CD4-positive, alpha-beta T cell treated with Interleukin-4 for 1 hour (primary cell): ENCODE data around the gene ADAMTSL1.

Source experiments
- DNase-seq, 2 donors: peaks; one replicate each; pipeline ENCODE4 v3.0.0-alpha.2; 2020 to 2022

ADAMTSL1 gene

DNA sequence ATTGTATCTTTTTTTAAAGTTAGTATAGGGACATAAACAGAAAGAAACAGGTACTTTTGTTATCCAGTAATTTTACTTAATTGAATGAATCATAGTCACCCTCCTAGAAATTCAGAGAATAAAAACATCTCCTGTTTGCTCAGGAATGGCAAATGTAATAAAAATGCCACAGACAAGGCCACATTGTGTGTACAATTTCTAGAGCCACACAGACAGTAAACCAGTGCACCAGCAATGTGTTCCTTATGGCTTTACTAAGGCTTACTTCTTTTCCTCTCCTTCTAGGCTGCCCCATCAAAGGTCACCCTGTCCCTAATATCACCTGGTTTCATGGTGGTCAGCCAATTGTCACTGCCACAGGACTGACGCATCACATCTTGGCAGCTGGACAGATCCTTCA is 413.6 kb downstream of the ADAMTSL1 start:
- no peak for DNase-seq

DNA sequence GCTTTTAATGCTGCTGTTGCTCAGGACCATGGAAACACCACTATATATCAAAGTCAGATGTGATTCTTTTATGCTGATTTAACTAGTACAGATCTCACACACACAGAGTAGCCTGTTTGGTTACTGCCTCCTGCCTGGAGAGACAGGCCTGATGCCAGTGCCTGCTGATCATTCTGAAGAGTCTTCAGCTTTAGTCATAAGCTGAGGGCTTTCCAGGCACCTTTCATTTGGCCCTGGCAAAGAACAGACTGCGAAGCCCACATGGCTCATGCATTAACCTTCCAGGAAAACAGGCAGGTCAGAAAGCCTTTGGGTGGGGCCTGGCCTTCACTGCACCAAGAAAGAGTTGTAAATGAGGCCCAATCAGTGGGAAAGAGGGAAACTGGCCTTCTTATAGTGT is 414.3 kb downstream of the ADAMTSL1 start:
- no peak for DNase-seq

DNA sequence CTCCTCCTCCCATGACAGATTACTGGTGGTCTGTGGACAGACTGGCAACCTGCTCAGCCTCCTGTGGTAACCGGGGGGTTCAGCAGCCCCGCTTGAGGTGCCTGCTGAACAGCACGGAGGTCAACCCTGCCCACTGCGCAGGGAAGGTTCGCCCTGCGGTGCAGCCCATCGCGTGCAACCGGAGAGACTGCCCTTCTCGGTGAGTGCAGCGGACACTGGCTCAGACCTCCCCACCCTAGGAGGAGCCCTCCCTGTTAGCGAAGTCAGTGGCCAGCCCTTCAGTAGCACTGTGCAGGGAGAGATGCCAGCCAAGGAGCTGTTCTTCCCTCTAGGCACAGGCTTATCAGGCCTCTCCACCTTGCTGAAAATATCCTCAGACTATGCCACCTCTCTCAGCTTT is 415.6 kb downstream of the ADAMTSL1 start:
- DNase-seq = no peak

DNA sequence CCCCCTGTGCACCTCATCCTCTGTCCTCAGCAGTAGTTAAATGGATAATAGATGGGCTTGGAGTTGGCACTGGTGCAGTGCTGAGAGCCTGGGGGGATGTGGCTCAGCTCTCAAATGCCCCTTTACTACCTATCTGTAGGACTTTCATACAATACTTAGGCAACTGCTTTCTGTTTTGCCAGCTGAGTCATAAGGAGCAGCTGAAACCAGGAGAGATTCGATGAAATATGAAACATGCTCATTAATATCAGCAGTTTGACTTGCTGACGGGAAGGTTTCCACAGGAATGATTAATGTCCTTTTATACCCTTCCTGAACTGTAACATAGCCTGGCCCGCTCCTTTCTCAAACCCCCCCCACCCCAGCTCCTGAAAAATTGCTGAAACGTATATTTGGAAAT is 416.4 kb downstream of the ADAMTSL1 start:
- DNase-seq = no peak

DNA sequence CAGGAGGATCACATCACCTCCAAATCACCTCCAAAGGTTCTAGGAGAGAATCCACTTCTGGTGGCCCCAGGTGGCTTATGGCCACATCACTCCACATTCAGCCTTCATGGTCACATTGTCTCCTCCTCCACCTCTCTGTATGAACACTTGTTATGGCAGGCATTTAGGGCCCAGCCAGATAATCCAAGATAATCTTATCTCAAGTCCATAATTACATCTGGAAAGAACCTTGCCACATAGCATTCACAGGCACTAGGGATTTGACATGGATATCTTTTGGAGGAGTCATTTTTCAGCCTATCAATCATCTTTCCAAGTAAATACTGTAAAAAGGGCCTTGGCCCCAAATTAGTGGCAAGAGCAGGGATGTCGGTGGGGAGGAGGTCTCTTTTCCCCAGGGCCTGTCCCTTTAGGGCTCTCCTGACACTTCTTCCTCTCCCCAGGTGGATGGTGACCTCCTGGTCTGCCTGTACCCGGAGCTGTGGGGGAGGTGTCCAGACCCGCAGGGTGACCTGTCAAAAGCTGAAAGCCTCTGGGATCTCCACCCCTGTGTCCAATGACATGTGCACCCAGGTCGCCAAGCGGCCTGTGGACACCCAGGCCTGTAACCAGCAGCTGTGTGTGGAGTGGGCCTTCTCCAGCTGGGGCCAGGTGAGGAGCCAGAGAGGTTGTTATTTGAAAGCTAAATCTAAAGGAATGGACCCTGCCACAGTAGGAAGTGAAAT is 418.2 kb downstream of the ADAMTSL1 start:
- DNase-seq = no peak

DNA sequence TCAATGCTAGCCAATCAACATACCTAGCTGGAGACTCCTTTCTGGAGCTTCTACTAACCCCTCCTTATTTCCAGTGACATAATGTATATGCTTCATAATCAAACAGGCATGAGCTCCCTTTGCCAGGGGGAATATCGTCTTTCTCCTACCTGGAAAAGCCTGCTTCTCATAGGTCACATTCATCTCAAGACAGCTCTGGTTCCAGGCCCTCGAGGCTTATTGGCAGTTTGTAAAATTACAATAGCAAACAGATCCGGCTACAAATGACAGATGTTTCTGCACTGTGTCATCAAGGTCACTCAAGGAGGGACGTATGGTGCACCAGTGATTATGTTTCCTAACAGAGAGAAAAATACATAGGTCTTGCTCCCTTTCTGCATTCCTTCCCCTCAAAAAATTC is 419.1 kb downstream of the ADAMTSL1 start:
- DNase-seq = no peak

DNA sequence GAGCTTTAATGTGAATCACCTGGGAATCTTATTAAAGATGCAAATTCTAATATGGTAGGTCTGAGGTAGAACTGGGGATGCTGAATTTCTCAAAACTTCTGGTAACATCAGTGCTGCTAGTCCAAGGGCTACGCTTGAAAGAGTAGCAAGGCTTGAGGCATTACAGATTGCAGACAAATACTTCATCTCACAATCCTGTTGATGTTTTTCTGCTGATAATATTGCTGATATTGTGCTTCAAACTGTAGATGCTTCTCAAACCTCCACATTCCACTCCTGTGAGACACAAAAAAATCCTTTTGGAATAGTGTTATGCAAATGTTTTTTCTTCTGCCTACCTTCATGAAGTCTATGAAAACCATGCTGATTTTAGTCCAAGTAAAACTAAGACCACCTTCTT is 419.5 kb downstream of the ADAMTSL1 start:
- DNase-seq = no peak

DNA sequence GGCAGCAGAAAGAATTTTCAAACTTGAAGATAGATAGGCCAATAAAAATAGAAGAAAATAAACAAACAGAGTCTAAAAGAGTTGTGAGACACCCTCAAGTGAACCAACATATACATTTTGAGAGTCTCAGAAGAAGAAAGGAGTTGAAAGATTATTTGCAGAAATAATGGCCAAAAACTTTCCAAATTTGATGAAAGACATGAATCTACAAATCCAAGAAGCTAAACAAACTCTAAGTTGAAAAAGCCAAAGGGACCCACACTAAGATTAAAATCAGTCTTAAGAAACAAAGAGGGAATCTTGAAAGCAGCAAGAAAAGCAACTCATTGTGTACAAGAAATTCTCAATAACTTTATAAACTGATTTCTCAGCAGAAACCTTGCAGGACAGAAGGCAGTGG is 422.1 kb downstream of the ADAMTSL1 start:
- DNase-seq = no peak

DNA sequence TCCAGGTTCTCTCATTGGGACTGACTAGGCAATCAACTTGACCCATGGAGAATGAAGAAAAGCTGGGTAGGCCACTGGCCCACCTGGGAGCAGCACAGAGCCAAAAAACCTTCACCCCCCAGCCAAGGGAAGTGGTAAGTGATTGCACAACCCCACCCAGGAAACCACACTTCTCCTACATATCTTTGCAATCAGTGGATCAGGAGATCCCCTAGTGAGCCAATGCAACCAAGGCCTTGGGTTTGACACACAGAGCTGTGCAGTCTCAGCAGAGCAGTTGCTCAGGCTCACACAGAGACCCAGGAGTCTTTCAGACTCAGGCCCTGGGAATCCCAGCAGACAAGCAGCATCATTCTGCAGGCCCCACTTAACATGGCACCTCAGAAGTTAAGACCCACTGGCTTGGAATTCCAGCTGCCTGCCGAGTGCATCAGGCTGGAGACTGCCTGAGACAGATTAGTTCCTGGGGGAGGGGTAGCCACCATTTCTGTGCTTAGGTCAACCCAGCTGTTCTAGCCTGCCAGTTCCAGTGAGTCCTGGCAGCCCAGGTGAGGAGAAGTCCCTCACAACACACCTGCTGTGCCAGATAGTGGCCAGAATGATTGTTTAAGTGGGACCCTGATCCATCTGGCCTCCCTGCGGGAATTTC is 422.7 kb downstream of the ADAMTSL1 start:
- DNase-seq = peak in 1 of 2 donors; percentile 1

DNA sequence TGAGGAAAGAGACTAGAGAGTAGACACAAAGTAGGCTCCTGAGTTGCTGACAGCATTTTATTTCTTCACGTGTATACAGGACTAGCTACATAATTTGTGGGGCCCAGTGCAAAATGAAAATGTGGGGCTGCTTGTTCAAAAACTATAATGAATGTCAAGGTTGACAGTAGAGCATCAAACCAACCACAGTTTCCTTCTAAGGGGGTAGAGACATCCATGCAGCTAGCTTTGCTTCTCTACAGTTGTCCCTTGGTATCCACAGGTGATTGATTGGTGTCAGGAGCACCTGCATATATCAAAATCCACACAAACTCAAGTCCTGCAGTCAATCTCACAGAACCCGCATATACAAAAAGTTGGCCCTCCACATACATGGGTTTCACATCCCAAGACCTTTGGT is 429.5 kb downstream of the ADAMTSL1 start:
- DNase-seq = no peak

DNA sequence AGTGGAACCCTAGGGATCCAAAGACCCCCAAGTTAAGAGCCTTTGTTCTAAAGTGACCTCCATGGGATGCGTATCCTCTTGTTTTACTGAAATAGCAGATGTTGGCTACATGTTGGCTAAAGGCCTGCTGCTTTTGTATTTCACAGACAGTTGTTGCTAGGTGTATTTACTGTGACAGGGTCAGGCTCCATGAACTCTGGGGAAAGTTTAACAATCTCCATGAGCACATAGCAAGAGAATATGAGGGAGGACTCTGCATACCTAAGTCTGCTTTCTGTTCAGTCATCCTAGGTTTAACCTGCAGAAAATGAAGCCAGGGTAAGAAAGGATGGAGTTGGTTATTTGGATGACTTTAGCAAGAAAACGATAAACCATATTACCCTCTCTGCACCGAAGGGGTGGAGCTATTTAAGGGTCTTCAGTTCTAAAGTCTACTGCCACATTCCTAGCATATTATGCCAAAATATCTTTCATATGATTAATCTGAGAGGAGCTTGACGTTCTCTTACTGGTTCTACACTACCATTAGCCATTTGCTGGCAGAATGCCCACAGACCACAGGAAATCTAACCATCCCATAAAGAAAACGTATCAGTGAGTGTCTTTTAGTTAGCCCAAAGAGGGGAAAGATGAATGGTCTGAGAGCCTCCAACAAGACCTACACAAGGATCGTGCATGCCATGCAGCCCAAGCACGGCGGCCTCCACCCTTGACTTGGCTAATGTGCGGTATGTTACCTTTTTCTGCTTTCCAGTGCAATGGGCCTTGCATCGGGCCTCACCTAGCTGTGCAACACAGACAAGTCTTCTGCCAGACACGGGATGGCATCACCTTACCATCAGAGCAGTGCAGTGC is 431.3 kb downstream of the ADAMTSL1 start:
- DNase-seq = no peak

DNA sequence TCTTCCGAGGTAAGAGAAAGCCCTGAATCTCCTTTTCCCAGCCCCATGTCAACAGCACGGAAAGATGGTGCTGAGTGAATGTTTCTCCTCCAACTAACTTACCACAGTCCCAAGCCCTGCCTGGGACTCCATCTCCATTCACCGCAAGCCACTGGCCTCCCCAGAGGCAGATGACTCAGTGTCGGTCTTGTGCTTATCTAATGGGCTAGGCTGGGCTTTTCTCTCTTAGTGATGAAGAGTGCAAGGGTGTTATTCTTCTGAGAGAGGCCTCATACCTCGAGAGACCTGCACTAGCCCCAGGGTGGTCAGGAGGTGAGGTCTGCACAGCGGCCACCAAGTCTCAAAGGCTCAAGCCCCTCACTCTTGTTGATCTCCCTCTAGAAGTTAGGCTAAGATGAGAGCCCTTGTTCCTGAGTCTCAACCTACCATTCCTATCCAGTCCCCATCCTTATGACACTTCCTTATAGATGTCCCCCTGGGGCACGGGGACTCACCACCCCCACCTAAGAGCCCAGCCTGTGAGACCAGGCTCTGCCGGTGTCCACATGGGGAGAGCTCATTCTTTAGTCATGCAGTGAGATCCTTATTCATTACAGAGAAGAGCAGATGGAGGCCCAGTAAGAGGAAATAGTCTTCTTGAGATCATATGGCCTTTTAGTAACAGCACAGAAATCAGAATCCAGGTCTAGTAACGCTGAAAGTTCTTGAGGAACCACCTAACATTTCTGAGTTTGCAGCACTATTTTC is 432.1 kb downstream of the ADAMTSL1 start:
- no peak for DNase-seq

DNA sequence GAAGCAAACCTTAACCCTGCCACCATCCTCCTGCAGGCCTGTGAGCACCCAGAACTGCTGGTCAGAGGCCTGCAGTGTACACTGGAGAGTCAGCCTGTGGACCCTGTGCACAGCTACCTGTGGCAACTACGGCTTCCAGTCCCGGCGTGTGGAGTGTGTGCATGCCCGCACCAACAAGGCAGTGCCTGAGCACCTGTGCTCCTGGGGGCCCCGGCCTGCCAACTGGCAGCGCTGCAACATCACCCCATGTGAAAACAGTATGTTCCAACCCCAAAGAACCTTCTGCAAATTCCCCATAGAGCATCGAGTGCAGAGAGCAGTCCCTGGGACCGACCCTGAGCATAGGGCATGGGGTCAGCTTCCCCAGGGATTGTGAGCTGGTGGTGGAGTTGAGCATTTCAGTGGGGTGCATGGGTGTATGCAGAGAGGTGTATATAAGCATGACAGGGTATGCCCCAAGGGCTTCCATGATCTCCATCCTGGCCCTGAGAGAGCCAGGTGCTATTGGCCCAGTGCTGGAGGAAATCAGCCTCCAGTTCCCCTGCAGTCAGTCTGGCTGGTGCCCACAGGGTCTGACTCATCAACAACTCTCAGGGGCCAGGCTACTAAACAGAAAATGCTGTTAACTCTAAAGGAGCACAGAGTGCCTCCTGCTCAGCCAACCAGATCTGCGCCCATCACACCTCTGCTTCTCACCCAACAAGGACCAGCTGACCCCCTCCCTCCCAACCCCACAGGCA is 432.9 kb downstream of the ADAMTSL1 start:
- no peak for DNase-seq

DNA sequence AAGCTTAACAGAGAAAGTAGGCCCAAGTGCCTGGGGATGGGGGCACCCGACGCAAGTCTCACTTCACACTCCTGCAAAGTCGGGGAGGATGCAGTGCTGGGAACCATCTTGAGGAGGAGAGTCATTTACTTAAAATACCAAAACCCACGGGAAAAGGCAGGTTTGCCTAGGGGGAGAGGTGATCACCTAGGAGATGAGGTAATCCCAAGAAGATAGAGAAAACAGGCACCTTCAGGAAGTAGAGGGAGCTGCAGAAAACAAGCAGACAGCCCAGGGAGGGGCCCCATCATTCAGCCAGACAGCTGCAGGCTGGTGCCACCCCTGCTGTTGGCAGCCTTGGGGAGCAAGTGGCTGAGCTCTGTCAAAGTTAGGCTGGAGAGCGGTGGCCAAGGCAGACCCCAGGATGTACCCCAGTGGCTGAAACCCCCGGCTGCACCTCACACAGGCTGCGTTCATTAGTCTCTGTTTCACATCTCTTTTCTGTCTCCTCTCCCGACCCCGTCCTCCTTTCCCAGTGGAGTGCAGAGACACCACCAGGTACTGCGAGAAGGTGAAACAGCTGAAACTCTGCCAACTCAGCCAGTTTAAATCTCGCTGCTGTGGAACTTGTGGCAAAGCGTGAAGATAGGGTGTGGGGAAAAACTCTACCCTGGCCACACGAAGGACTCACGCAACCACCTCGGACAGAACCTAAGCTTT is 434.1 kb downstream of the ADAMTSL1 start:
- no peak for DNase-seq

DNA sequence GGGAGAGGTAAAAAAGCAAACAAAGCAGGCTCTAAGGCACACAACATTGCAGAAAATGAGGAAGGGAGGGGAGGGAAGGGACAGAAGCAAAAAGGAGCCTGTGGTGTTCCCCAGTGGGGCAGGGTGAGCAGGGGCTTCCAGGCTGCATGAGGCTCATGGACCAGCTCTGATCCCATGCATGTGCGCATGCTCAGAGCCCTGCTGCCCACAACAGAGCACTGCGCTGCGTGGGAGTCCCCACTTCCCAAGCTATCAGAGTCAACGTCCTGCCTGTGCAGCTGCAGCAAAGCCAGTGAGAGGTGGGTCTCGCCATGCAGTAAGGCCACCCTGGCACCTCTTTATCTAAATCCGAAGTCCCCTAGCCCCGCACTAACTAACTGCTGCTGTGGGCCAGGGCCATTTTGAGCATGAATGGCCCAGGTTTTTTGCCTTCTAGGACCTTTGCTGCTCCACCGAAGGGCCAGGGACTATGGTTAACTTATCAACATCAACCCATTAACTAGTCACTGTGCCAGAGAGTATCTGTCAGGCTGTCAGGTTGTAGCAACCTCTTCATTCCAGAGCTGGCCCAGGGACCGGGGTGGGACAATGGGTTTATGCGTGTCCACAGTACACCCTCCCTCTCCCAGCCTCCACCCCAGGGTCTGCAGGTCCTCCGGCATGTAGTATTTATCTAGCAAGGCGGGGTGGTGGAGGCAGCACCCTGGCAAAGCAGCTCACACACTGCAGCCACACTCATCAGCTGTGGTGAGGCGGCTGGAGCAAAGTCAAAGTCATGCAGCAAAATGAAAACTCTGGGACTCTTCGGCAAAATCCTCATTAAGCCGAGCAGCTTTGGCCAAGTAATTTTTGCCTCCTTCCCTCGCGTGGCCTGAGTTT is 435.4 kb downstream of the ADAMTSL1 start:
- no peak for DNase-seq

DNA sequence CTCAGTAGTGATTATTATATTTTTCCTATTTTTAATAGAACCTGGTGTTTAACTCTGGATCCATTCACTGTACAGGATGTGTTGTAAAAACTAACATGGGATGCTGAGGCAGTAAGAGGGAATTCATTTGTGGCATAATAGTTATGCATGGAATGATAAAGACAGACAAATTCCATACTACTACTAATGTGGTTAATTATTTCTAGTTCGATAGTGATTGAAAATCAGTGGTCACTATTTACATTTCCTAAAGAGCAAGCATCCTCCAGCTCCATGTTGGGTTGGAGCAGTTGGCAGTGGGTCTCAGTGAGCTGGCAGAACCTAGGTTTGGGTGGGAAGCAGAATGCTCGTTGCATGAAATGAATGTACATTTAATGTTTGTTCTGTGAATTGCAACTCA is 436.5 kb downstream of the ADAMTSL1 start:
- DNase-seq = no peak

DNA sequence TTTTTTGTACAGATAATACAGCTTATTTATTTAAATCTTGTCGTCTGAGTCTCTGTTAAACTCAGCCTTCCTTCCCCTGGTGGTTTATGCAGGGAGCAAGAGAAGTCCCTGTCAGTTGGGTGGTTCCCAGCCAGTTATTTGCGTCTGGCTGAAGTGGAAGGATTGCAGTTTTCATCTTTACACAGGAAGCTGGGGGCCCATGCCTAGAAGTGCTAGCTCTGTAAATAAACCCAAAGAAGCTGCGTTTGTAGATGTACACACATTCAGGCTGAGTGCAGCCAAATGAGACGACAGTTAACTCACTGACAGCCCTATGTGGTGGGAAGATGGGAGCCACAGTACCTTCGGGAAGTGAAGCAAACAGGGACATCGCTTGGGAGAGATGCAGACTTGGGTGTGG is 437.0 kb downstream of the ADAMTSL1 start:
- no peak for DNase-seq

DNA sequence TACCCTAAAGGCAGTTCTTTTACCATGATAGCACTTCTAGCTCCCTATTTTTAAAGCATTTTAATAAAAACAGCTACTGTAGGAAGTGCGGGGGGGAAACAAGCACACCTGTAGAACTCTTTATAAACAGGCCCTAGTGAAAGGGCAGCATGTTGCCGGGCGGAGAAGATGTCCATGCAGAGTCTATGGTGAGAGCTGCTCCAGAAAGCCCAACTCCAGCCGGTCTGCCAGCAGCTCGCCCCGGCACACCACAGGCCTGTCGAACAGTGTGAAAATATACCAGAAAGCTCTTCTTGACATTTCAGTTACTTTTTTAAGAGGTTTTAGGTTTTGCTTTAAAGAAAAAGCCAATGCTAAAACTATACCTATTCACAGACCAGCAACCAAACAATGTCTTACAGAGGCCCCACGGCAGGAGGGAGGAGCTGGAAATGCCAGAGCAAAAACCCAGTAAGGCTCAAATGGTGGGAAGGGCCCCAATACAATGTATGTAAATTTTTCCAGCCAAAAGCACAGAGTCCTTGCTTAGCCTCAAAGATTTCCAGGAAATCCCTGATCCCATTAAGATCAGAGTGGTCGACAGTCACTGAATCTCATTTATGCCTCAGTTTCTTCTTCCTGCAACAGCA is 437.9 kb downstream of the ADAMTSL1 start:
- no peak for DNase-seq

DNA sequence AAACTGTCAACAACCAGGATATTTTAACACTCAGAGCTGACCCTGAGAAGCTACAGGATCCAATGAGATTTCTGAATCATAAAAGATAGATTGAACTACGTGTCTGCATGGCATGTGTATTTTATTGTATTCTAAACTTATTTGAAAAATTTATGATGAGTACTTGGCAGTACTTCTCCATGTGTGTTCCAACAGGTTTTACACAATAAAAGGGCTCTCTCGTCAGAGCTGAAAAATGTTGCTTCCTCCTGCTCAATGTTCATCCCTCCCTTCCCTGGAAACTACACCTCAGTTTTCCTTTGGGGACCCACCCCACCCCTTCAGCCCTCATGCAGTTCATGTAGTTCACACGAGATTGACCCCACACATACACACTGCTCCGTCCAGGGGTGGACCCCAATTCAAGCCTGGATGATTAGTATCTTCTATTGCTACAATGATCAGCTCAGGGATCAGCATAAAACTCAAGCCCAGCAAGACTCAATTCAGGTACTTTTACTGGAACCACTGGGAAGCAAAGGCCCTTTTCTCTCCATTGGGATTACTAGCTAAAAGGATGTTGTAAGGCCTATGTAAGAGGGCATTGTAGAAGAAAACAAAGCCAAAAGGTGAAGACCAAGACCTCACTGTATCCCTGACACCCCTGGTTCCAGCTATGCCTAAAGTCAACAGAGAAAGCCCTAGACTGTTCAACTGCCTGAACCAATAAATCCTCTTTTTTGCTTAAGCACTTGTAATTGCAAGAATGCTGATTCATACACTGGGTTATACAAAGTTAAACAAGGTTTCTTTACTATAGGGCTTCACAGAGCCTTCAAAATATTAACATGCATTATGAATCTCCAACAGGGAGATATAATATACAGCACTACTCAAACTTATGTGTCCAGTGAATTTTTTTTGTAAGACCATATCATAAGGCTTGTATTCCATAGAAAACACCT is 446.5 kb downstream of the ADAMTSL1 start:
- no peak for DNase-seq
